HG02852 (cell line): Measurements from ENCODE around the gene DDC.
"Not testable (repeated sequence)": the region's sequence is repeated elsewhere in the genome, so short reads cannot be mapped to it uniquely, and the experiment has no call there.

ENCODE experiments used
- ATAC-seq: cut with Tn5 transposase; IDR thresholded peaks from one replicate; pipeline ENCODE4 v1.9.1; 2021; ENCODE audit warnings: mild to moderate bottlenecking, moderate library complexity; ENCODE audit not compliant: unreplicated experiment

DDC gene

GRCh38 chr7:50555594-50556140 lies 9.5 kb downstream of the DDC start:
- no peak for ATAC-seq

GRCh38 chr7:50554431-50555322 lies 10.5 kb downstream of the DDC start:
- no peak for ATAC-seq

- ATAC-seq, result no peak
Measured at GRCh38 chr7:50553973-50554372, 11.2 kb downstream of the DDC start.

- no peak for ATAC-seq
Measured at GRCh38 chr7:50552921-50553320, 12.3 kb downstream of the DDC start.

- no peak for ATAC-seq
Measured at GRCh38 chr7:50552139-50552538, 13.1 kb downstream of the DDC start.

GRCh38 chr7:50545613-50546012 lies 19.6 kb downstream of the DDC start:
- not testable (repeated sequence) for ATAC-seq

- no peak for ATAC-seq
Measured at GRCh38 chr7:50544992-50545391, 20.2 kb downstream of the DDC start.

- ATAC-seq, result no peak
Measured at GRCh38 chr7:50543776-50544442, 21.3 kb downstream of the DDC start.

GRCh38 chr7:50542132-50542531 lies 23.1 kb downstream of the DDC start:
- ATAC-seq, result no peak

- no peak for ATAC-seq
Measured at GRCh38 chr7:50540785-50541579, 24.2 kb downstream of the DDC start.

- ATAC-seq, result no peak
Measured at GRCh38 chr7:50539725-50540124, 25.5 kb downstream of the DDC start.

GRCh38 chr7:50538478-50538877 lies 26.7 kb downstream of the DDC start:
- ATAC-seq, result no peak

- ATAC-seq, result no peak
Measured at GRCh38 chr7:50537417-50537816, 27.8 kb downstream of the DDC start.

- not testable (repeated sequence) for ATAC-seq
Measured at GRCh38 chr7:50535291-50535711, 29.9 kb downstream of the DDC start.

- no peak for ATAC-seq
Measured at GRCh38 chr7:50534690-50535290, 30.4 kb downstream of the DDC start.

- no peak for ATAC-seq
Measured at GRCh38 chr7:50533866-50534265, 31.3 kb downstream of the DDC start.

- no peak for ATAC-seq
Measured at GRCh38 chr7:50531928-50532327, 33.3 kb downstream of the DDC start.

- ATAC-seq, result no peak
Measured at GRCh38 chr7:50531401-50531911, 33.7 kb downstream of the DDC start.

GRCh38 chr7:50530766-50531165 lies 34.4 kb downstream of the DDC start:
- no peak for ATAC-seq

GRCh38 chr7:50529093-50529862 lies 35.9 kb downstream of the DDC start:
- ATAC-seq, result no peak
